SW 1271 (cell line): ENCODE results near the gene ARNT2.

ENCODE experiments used
- DNase-seq, 2 experiments: peaks; one replicate each; lab custom pipeline; 2025; lab: John Stamatoyannopoulos, UW

Gene ARNT2

GRCh38 chr15:80517290-80517689, 113.1 kb downstream of the ARNT2 start:
- no peak for DNase-seq

- DNase-seq = no peak
These were observed 114.3 kb downstream of the ARNT2 start for GRCh38 chr15:80518522-80518921.

- no peak for DNase-seq
These were observed 119.6 kb downstream of the ARNT2 start for GRCh38 chr15:80523746-80524145.

- no peak for DNase-seq
These were observed 121.7 kb downstream of the ARNT2 start for GRCh38 chr15:80525853-80526252.

- no peak for DNase-seq
These were observed 122.6 kb downstream of the ARNT2 start for GRCh38 chr15:80526556-80527340.

GRCh38 chr15:80527406-80527805, 123.2 kb downstream of the ARNT2 start:
- DNase-seq = no peak

GRCh38 chr15:80527961-80528360, 123.8 kb downstream of the ARNT2 start:
- DNase-seq = no peak

GRCh38 chr15:80530737-80531365, 126.7 kb downstream of the ARNT2 start:
- DNase-seq = no peak

GRCh38 chr15:80531388-80531787, 127.2 kb downstream of the ARNT2 start:
- DNase-seq = no peak

GRCh38 chr15:80531796-80532195, 127.6 kb downstream of the ARNT2 start:
- no peak for DNase-seq

GRCh38 chr15:80533790-80534333, 129.7 kb downstream of the ARNT2 start:
- DNase-seq = no peak

GRCh38 chr15:80536231-80536630, 132.0 kb downstream of the ARNT2 start:
- no peak for DNase-seq

GRCh38 chr15:80536716-80537115, 132.5 kb downstream of the ARNT2 start:
- no peak for DNase-seq

- DNase-seq = no peak
These were observed 140.9 kb downstream of the ARNT2 start for GRCh38 chr15:80545078-80545477.

- no peak for DNase-seq
These were observed 143.1 kb downstream of the ARNT2 start for GRCh38 chr15:80547264-80547663.

GRCh38 chr15:80549191-80549590, 145.0 kb downstream of the ARNT2 start:
- DNase-seq = peak in 1 of 2 experiments; percentile 49

- no peak for DNase-seq
These were observed 145.5 kb downstream of the ARNT2 start for GRCh38 chr15:80549654-80550053.

- DNase-seq = peak; percentile 38 to 83
These were observed 146.2 kb downstream of the ARNT2 start for GRCh38 chr15:80550219-80550907.

- DNase-seq = no peak
These were observed 146.7 kb downstream of the ARNT2 start for GRCh38 chr15:80550908-80551260.

- no peak for DNase-seq
These were observed 147.2 kb downstream of the ARNT2 start for GRCh38 chr15:80551348-80551747.

GRCh38 chr15:80554560-80554959, 150.4 kb downstream of the ARNT2 start:
- no peak for DNase-seq

- no peak for DNase-seq
These were observed 152.6 kb downstream of the ARNT2 start for GRCh38 chr15:80556694-80557367.
